Body of pancreas (tissue), 4 donors: ENCODE measurements around the gene LYSMD1. TPM values are rescaled to one million over a fixed set of nuclear protein-coding genes. Genes with fewer than 3 reads are reported as not detected.

Experiments
- ATAC-seq: fragments of 150-250 bp; one replicate; pipeline ENCODE4 v1.9.1; 2016
- DNase-seq, 4 donors: peaks; one replicate each; pipeline ENCODE4 v3.0.0-alpha.2; 2019
- H3K27ac ChIP-seq, 4 donors: fragments of 200-600 bp; sonication (generic); 1 replicate in 3 of 4; 2 replicates in 1 of 4; pipeline versions ENCODE4 v1.5.1 to v1.6.1; 2016 to 2019; ENCODE audit warnings: mild to moderate bottlenecking in 1 of 4, mixed read lengths in 1 of 4, moderate library complexity in 1 of 4
- H3K27me3 ChIP-seq, 2 donors: fragments of 200-600 bp; sonication (generic); one replicate each; pipeline ENCODE4 v1.6.0; 2016; ENCODE audit warnings: mild to moderate bottlenecking in 1 of 2
- H3K36me3 ChIP-seq, 2 donors: fragments of 200-600 bp; sonication (generic); replicated peaks in 1 of 2; 2 replicates each; pipeline ENCODE4 v1.5.1; 2016; ENCODE audit warnings: low read depth in 2 of 2; ENCODE audit not compliant: insufficient read depth in 1 of 2
- H3K4me1 ChIP-seq: fragments of 200-600 bp; sonication (generic); one replicate; pipeline ENCODE4 v1.6.0; 2016
- H3K4me3 ChIP-seq, 2 donors: fragments of 200-600 bp; sonication (generic); 1 replicate in 1 of 2; 2 replicates in 1 of 2; pipeline ENCODE4 v1.5.1; 2016 to 2019
- H3K9me3 ChIP-seq, 3 donors: fragments of 200-600 bp; sonication (generic); 1 replicate in 2 of 3; 2 replicates in 1 of 3; pipeline ENCODE4 v1.5.1; 2016
- POLR2A ChIP-seq, 3 donors: fragments of 450-650 bp; IDR thresholded peaks; one replicate each; pipeline ENCODE4 v1.6.1; 2016; ENCODE audit warnings: antibody characterized with exemption in 3 of 3, mild to moderate bottlenecking in 2 of 3
- WGBS, 2 donors: methylation state at CpG; one replicate each; pipeline ENCODE4 v1.1.5; 2017; 5-methylcytosine and 5-hydroxymethylcytosine counted together
- intact Hi-C: fragments of 100-400 bp; cut with DNase I; formaldehyde crosslinking; loops from one replicate; pipeline ENCODE4 v1.15.1; 2023
- total RNA-seq, 2 donors: library from RNA; depleted of rRNA; stranded (reverse); fragments of >200 nt; gene quantifications; one replicate each; pipeline ENCODE4 v1.1.0, GENCODE V29; 2016
- TF ChIP-seq, protein P1 (sequence below), 7 experiments: fragments of 450-650 bp in 4 of 7; fragments of 200-600 bp in 3 of 7; sonication (generic) in 3 of 7; IDR thresholded peaks; one replicate each; pipeline ENCODE4 v1.5.1; 2016 to 2019; ENCODE audit warnings: antibody characterized with exemption in 7 of 7

The LYSMD1 gene
- total RNA-seq, 2 donors from 2014 or later, result 6.7 to 9.6 TPM

DNA sequence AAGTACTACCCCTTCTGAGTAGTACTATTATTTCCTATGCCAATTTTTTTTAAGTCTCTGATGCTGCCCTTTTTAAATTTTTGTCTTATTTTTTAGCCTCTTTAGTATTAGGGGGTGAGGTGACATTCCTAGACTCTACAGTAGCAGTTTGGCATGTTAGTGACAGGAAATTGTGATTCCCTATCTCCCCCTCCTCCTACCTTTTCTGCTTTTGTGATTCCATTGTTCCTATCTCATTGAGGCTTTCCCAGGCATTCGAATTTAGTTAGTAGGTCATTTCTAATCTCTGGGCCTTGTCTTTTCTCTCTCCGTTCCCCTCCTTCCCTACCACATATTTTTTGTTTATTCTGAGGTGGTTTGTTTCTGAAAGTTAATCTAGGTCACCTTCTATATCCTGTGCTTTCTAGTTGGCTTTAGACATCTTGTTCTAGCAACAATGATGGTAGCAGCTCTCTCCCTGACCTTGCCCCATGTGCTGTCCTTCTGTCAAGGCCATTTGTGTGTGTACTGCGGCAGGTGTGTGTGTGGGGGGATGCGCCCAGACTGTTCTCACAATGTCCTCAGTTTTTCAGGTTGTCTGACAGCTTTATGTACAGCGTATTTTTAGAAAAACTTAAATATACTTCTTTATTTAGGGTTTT, 40.8 kb downstream of the LYSMD1 start:
- DNase-seq (peak in 2 of 4 donors; percentile 15 to 19), ATAC-seq (no peak)
- no peaks in the 10 kb centered on the region for H3K27me3 ChIP-seq
- TF ChIP-seq, protein P1, sequence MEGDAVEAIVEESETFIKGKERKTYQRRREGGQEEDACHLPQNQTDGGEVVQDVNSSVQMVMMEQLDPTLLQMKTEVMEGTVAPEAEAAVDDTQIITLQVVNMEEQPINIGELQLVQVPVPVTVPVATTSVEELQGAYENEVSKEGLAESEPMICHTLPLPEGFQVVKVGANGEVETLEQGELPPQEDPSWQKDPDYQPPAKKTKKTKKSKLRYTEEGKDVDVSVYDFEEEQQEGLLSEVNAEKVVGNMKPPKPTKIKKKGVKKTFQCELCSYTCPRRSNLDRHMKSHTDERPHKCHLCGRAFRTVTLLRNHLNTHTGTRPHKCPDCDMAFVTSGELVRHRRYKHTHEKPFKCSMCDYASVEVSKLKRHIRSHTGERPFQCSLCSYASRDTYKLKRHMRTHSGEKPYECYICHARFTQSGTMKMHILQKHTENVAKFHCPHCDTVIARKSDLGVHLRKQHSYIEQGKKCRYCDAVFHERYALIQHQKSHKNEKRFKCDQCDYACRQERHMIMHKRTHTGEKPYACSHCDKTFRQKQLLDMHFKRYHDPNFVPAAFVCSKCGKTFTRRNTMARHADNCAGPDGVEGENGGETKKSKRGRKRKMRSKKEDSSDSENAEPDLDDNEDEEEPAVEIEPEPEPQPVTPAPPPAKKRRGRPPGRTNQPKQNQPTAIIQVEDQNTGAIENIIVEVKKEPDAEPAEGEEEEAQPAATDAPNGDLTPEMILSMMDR (IDR thresholded peaks at IDR 0.05), result no peak
- no peak for TF ChIP-seq POLR2A (IDR thresholded peaks at IDR 0.05)
- no peak overlapping the region for H3K27ac ChIP-seq
- WGBS, 2 donors, result 53 to 59% methylated on average over 5 of the region's 5 CpGs
- H3K4me3 ChIP-seq, result no peak overlapping the region
- H3K9me3 ChIP-seq, result no peaks in the 10 kb centered on the region
- intact Hi-C loops, result no loop called here
- H3K4me1 ChIP-seq, result peaks cover 5% of the 10 kb centered on the region
- H3K36me3 ChIP-seq, result no peaks in the 10 kb centered on the region

DNA sequence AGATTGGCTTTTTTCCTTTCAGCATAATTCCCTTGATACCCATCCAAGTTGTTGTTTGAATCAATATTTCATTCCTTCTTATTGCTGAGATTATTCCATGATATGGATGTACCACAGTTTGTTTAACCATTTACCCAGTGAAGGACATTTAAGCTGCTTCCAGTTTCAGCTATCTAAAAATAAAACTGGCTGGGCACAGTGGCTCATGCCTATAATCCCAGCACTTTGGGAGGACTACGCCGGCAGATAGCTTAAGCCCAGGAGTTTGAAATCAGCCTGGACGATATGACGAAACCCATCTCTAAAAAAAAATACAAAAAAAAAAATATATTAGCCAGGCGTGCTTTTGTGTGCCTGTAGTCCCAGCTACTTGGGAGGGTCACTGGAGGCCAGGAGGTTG, 51.8 kb downstream of the LYSMD1 start:
- Histone ChIP-seq H3K4me3 (no peak overlapping the region), H3K27ac (no peak overlapping the region), H3K36me3 (no peaks in the 10 kb centered on the region), H3K27me3 (no peaks in the 10 kb centered on the region), H3K4me1 (no peaks in the 10 kb centered on the region), H3K9me3 (no peaks in the 10 kb centered on the region)
- DNase-seq, result no peak
- 58 to 65% methylated on average over 5 of the region's 5 CpGs for WGBS, 2 donors
- intact Hi-C loops, result no loop called here
- TF ChIP-seq POLR2A (IDR thresholded peaks at IDR 0.05), result no peak
- TF ChIP-seq, protein P1 (IDR thresholded peaks at IDR 0.05), result no peak
- ATAC-seq, result no peak

Other genes with a start within 250 kb of the LYSMD1 start
- gene SETDB1, start 239.5 kb downstream of the LYSMD1 start, total RNA-seq, result 10 to 100 TPM; 26.5 to 45.2 TPM
- gene CERS2, start 191.1 kb downstream of the LYSMD1 start, total RNA-seq, result 10 to 100 TPM; 70.9 to 84.8 TPM
- gene ANXA9, start 183.6 kb downstream of the LYSMD1 start, total RNA-seq, result 10 to 100 TPM; 17.4 to 33.3 TPM
- gene MINDY1, start 159.0 kb downstream of the LYSMD1 start, total RNA-seq, result 10 to 100 TPM; 36.3 to 39.2 TPM
- gene PRUNE1, start 157.5 kb downstream of the LYSMD1 start, total RNA-seq, result 10 to 100 TPM; 15.8 to 19.4 TPM
- gene BNIPL, start 129.3 kb downstream of the LYSMD1 start, total RNA-seq, result under 1 TPM in 1 of 2 donors, not detected in 1; 0.26 TPM
- gene C1orf56, start 118.2 kb downstream of the LYSMD1 start, total RNA-seq, result 1 to 10 TPM; 5.7 to 6.9 TPM
- gene CDC42SE1, start 106.3 kb downstream of the LYSMD1 start, total RNA-seq, result 10 to 100 TPM; 40.2 to 43.8 TPM
- gene MLLT11, start 105.5 kb downstream of the LYSMD1 start, total RNA-seq, result 1 to 10 TPM in 1 of 2 donors, under 1 TPM in 1; 0.26 to 1.6 TPM
- 1 to 10 TPM; 4.3 to 9.1 TPM for gene GABPB2, start 95.1 kb downstream of the LYSMD1 start, total RNA-seq
- gene SEMA6C, start 19.3 kb downstream of the LYSMD1 start, total RNA-seq, result 1 to 10 TPM; 3.6 to 5.3 TPM
- gene TNFAIP8L2, start 9.3 kb downstream of the LYSMD1 start, total RNA-seq, result 1 to 10 TPM in 1 of 2 donors, under 1 TPM in 1; 0.99 to 1.6 TPM
- gene SCNM1, start 242 bp upstream of the LYSMD1 start, total RNA-seq, result 10 to 100 TPM; 16.2 to 28.0 TPM
- gene TMOD4, start 10.1 kb upstream of the LYSMD1 start, total RNA-seq, result 1 to 10 TPM in 1 of 2 donors, not detected in 1; 3.0 TPM
- gene VPS72, start 24.3 kb upstream of the LYSMD1 start, total RNA-seq, result 10 to 100 TPM in 1 of 2 donors, 1 to 10 TPM in 1; 6.9 to 19.2 TPM
- 10 to 100 TPM; 19.5 to 51.4 TPM for gene PIP5K1A, start 32.6 kb upstream of the LYSMD1 start, total RNA-seq
- 10 to 100 TPM; 70.2 to 73.4 TPM for gene PSMD4, start 88.8 kb upstream of the LYSMD1 start, total RNA-seq
- gene ZNF687, start 116.4 kb upstream of the LYSMD1 start, total RNA-seq, result 10 to 100 TPM; 15.0 to 24.4 TPM
- gene PI4KB, start 161.5 kb upstream of the LYSMD1 start, total RNA-seq, result 10 to 100 TPM; 39.6 to 40.2 TPM
- gene RFX5, start 181.3 kb upstream of the LYSMD1 start, total RNA-seq, result 10 to 100 TPM in 1 of 2 donors, 1 to 10 TPM in 1; 8.3 to 14.5 TPM
- 100 to 1,000 TPM in 1 of 2 donors, 10 to 100 TPM in 1; 52.1 to 106 TPM for gene SELENBP1, start 206.8 kb upstream of the LYSMD1 start, total RNA-seq
- 100 to 1,000 TPM; 109 to 126 TPM for gene PSMB4, start 233.7 kb upstream of the LYSMD1 start, total RNA-seq